ENCODE measurements around the gene TAOK3.
"Not testable (repeated sequence)": the region's sequence is repeated elsewhere in the genome, so short reads cannot be mapped to it uniquely, and the experiment has no call there.

Gene TAOK3

DNA sequence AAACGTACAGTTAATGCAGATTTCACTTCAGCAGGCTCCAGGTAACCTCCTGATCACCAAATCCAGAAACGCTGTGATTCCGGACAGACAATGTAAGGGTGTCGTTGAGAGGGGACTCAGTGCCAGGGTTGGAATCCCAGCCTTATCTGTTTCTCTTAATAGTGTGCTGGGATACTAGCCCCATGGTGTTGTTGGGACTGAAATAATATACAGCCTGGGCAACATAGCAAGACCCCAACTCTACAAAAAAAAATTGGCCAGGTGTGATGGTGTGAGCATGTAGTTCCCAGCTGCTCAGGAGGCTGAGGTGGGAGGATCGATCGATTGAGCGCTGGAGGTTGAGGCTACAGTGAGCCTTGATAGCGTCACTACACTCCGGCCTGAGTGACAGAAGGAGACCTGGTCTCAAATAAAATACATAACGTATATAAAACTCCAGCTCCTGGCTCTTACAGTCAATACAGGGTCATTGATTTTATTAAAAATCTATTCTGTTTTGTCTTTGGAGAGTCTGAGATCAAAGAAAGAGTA lies 235.5 kb downstream of the TAOK3 start:
- DNase-seq (ENCODE audit: low spot score): no peak

DNA sequence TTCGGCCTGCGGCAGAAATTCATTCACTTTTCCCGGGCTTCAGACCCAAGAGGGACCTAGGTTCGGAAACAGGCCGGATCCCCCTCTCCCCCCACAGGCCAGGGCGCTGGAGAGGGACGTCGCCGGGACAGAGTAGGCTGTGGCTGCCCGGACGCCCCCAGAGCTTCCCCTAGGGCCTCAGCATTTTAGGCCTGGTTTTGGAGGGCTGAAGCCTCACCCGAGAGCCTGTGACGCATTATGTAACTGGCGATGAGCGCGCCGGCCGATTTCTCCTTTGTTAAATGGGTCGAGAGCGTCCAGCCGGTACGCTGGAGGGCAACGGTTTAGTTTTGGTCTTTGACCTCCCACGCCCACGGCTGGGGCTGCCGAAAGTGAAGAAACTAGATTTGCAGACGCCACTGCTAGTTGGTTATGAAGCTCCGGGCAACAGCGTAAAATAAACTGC lies 236.1 kb downstream of the TAOK3 start:
- DNase-seq (ENCODE audit: low spot score): peak; percentile 8

DNA sequence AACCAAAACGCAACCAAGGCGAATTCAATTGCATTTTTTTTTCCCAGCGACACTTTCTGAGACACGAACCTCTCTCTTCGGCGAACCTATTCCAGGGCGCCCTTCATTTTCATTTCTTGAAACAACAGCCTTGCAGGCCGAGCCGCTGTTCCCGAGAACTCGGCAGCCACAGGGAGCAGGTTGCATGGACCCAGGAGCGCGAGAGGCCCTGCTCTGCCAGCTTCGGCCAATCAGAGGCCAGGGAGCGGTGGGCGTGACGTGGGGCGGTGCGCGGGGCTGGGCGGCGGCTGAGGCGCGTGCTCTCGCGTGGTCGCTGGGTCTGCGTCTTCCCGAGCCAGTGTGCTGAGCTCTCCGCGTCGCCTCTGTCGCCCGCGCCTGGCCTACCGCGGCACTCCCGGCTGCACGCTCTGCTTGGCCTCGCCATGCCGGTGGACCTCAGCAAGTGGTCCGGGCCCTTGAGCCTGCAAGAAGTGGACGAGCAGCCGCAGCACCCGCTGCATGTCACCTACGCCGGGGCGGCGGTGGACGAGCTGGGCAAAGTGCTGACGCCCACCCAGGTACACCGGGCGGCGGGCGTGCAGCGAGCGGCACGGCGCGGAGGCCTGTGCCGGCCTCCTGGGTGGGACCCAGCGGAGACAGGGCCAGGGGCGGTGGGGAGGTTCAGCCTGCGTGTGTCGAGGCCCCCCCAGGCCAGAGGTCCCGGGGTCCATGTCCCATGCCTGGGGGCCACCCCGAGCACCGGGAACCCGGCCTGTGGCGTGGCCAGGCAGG lies 236.7 kb downstream of the TAOK3 start, which contains the start of gene PEBP1:
PEBP1 (plus strand) TSS at position 337 of the 771 bp plus-strand sequence; CDS start at position 423, 86 bp downstream.
- DNase-seq (ENCODE audit: low spot score): peak; percentile 74

DNA sequence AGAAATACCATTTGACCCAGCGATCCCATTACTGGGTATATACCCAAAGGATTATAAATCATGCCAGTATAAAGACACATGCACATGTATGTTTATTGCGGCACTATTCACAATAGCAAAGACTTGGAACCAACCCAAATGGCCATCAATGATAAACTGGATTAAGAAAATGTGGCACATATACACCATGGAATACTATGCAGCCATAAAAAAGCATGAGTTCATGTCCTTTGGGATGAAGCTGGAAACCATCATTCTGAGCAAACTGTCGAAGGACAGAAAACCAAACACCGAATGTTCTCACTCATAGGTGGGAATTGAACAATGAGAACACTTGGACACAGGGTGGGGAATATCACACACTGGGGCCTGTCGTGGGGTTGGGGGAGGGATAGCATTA lies 243.3 kb downstream of the TAOK3 start:
- DNase-seq (ENCODE audit: low spot score): not testable (repeated sequence)

DNA sequence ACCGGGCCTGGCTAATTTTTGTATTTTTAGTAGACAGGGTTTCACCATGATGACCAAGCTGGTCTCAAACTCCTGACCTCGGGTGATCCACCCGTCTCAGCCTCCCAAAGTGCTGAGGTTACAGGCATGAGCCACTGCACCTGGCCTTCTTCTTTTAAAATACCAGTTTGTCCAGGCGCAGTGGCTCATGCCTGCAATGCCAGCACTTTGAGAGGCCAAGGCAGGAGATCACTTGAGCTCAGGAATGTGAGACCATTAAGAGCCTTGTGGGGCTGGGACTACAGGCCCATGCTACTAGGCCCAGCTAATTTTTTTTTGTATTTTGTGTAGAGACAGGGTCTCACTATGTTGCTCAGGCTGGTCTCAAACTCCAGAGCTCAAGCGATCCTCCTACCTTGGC lies 244.8 kb downstream of the TAOK3 start:
- DNase-seq (ENCODE audit: low spot score): no peak

DNA sequence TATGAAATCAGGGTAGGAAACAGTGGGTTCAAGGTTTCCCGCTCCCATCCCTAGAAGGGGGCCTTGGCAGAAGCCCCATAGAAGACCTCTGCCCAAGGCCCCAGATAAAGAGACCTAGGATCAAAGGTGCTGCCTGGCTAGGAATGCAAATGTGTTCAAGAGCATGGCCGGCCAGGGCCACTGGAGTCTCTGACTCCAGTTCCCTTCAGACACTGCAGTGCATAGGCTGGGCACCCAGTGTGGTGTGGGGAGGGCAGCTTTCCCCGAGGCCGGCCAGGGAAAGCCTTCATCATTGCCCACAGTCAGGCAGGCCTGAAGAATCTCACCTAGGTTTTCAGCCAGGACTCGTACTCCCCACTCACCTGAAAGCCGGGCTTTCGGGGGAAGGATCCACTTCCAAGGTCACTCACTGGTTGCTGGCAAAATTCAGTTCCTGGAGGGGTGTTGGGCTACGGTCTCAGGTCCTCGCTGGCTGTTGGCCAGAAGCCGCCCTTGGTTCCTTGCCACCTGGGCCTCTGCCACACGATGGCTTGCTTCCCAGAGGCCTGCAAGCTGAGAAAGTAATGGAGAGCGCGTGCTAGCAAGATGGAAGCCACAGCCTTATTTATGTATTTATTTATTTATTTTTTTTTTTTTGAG lies 246.5 kb downstream of the TAOK3 start:
- no peak for DNase-seq (ENCODE audit: low spot score)

DNA sequence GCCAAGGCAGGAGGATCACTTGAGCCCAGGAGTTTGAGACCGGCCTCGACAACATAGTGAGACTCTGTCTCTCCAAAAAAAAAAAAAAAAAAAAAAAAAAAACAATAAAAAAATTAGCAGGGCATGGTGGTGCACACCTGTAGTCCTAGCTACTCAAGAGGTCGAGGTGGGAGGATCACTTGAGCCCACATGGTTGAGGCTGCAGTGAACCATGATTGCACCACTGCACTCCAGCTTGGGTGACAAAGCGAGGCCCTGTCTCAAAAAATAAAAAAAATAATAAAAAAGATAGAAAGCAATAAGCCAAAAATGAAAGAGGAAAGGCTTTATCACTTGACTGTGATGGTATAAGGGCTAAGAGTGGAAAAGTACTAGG lies 247.0 kb downstream of the TAOK3 start:
- no peak for DNase-seq (ENCODE audit: low spot score)

DNA sequence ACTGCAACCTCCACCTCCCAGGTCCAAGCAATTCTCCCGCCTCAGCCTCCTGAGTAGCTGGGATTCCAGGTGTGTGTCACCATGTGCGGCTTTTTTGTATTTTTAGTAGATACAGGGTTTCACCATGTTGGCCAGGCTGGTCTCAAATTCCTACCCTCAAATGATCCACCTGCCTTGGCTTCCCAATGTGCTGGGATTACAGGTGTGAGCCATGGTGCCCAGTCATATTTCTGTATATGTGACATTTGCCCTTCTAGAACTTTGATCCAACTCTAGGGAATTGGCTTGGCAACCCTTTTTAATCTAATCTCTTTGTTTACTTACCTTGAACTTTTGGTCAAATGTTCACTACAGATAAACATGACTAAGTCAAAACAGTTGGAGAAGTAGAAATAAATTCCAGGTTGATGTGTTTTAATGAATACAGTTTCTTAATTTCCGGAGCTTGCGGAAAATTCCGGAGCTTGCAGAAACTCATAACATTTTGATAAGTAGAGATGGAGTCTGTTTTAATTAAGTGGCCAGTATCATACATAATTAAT lies 248.3 kb downstream of the TAOK3 start:
- no peak for DNase-seq (ENCODE audit: low spot score)

DNA sequence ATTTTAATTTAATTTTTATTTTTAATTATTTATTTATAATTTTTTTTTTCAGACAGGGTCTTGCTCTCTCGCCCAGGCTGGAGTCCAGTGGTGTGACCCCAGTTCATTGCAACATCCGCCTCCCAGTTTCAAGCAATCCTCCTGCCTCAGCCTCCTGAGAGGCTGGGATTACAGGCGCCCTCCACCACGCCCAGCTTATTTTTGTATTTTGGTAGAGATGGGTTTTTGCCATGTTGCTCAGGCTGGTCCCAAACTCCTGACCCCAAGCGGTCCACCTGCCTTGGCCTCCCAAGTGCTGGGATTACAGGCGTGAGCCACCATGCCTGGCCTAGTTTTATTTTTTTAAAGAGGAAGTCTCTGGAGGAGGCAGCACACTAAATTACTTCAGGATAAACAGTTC lies 250.4 kb downstream of the TAOK3 start:
- DNase-seq (ENCODE audit: low spot score): no peak

DNA sequence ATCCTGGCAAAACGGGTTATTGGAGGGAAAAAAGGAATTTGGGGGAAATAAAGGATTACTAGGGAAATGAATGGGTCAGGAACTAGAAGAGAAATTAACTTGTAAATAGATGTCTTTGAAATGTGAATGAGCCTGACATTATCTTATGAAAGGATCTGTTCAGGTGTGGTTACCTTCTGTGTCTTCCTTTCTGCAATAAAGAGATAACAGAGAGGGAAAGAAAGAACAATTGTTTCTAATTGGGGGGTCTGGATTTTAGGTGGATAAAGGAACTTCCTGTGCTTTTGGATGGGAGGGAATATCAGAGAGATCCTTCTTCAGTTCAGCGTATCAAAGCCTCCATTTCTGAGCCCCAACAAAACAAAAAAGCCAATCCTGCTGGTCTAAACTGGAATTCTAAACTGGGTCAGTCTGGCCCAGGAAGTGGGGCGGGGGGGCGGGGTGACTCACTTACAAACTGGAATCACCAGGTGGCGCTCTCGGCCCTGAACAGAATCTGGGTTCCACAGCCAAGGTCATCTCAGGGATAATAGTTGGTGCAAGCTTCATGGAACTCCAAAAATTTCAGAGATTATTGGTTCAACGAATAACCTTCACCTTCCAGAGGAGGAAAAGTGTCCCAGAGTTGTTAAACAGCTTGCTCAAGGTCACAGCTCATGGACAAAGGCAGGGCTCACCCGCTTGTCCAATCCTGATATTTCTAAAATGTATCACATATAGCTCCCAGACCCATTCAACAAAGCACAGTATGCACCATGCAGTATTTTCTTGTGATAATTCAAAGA lies 251.9 kb downstream of the TAOK3 start:
- DNase-seq (ENCODE audit: low spot score): peak; percentile 59

DNA sequence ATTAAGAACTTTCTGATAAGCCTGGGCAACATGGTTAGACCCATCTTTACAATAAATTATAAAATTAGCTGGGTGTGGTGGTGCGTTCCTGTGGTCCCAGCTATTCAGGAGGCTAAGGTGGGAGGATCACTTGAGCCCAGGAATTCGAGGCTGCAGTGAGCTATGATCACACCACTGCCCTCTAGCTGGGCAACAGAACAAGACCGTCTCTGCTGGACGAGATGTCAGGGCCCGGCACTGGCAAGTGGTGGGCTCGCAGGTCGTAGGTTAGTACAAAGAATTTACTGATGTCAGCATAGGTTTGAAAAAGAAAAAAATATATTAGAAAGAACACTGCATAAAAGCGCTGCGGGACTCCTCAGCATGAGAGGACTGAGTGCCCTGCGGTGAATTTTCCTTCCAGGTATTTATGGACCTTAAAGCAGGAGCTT lies 253.2 kb downstream of the TAOK3 start:
- no peak for DNase-seq (ENCODE audit: low spot score)

DNA sequence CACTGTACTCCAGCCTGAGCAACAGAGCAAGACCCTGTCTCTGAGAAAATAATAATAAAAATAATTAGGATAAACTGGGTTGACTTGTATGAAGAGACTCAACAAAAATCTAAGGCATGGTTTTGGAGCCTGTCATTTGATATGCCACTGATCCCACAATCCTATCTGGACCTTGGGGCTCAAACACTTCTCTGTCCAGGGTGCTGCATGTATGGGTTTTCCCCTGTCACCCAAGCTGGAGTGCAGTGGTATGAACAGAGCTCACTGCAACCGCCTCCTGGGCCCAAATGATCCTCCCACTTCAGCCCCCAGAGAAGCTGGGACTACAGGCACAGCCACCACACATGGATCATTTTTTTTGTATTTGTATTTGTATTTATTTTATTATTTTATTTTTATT lies 263.6 kb downstream of the TAOK3 start:
- DNase-seq (ENCODE audit: low spot score): no peak

DNA sequence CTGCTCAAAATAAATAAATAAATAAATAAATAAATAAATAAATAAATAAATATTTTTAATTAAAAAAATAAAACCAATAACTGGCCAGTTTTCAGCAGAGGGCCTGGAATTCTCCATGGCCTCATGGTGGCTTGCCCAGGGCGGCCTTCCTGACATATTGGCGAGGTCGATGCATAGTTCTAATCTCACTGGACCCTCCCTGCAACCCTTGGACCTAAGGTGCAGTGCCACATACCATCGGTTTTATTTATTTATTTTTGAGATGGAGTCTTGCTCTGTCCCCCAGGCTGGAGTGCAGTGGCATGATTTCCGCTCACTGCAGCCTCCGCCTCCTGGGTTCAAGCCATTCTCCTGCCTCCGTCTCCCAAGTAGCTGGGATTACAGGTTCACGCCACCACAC lies 265.0 kb downstream of the TAOK3 start:
- DNase-seq (ENCODE audit: low spot score): no peak

DNA sequence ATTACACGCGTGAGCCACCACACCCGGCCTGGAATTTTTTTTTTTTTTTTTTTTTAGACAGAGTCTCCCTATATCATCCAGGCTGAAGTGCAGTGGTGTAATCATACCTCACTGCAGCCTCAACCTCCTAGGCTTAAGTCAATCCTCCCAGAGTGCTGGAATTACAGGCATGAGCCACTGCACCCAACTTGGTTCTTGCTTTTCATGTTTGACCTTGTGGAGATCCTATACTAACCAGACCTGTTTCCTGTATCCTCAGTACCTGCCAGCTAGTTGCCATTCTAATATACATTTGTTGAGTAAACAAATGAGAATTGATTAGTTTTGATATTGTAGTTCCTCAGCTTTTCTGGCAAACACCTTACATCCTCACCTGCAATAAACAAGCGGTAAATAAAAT lies 265.7 kb downstream of the TAOK3 start:
- no peak for DNase-seq (ENCODE audit: low spot score)

DNA sequence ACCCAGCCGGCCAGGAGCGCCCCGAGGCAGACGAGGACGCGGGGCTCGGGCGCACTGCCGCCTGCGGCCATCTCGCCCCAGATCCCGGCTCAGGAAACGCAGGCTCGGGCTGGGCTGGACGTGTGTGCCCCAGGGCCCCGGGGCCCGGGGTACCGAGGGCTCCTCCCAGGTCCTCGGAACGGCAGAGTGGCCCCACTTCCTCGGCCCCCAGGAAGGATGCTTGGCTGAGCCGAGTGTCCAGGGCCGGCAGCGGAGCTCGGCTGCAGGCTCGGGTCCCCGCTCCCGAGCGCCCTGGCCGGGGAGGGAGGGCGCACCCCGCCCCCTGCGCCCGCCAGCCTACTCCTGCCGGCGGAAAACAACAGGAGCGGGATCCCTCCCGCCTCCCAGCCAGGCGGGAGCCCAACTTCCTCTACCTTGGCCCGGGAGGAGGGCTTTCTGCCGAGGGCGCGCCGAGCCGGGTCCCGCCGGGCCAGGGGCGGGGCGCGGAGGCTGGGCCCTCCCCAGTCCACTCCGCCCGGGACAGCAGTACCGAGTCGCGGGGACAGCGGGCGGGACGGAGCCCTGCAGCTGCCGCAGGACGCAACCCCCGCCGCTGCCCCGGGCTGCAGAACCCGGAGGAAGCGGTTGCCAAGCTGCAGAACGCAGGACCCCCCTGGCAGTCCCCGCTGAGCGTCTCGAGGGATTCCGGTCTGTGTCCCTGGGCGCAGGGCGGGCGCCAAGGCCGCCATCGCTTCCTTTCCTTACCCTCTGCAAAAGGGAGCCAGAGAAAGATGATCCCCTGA lies 268.9 kb downstream of the TAOK3 start, which contains the start of gene VSIG10:
VSIG10 (minus strand) TSS at position 411 of the 782 bp plus-strand sequence; CDS start at position 71, 340 bp downstream.
- DNase-seq (ENCODE audit: low spot score): peak; percentile 74

DNA sequence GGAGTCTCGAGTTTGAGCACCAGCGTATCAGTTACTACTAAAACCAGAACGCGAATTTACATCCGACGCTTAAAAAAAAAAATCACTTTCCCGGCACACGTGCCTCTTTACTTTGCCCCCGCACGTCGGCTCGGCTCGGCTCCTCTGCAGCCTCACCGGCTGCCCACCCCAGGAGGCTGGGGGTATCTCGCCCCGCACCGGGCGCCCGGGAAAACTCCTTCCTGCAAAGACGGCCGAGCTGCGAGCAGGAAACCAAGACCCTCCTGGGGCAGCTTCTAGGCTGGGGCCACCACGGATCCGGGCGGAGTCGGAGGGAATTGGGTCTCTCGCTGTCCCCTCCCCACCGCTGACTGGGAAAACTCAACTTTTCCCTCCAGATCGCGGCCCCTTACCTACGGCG lies 269.5 kb downstream of the TAOK3 start:
- DNase-seq (ENCODE audit: low spot score): no peak

DNA sequence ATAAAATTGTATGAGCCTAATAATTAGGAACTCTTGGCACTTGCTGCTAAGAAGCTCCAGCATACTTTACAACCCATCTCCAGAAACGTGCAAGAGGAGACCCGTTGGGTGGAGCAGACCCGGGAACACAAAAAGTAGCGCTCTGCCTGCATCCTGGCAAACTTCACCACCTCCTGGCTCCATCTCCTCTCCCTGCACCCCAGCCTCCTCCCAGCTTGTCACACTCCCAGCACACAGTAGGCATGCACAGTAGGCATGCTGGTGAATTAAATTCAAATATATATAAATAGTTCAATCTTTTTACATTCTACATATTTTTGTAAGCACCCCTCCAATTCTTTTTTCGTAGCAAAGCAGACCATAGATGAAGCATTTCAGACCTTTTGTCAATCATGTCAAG lies 270.1 kb downstream of the TAOK3 start:
- DNase-seq (ENCODE audit: low spot score): no peak

DNA sequence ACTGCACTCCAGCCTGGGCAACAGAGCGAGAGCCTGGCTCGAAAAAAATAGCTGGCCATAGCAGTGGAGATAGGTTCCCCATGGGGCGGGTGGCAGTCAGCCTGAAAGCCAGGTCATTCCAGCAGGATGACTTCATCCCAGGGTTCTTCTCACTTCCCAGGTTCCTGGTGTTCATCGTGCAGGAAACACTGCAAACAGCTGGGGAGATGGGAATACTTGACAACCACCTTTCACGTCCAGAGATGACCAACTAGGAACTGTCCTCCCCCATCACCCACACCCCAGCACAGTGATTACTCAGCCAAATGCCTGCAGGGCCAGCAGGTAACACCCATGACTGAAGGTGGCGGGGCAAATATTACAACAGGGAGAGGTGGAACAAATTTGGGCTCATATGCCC lies 270.6 kb downstream of the TAOK3 start:
- DNase-seq (ENCODE audit: low spot score): no peak

DNA sequence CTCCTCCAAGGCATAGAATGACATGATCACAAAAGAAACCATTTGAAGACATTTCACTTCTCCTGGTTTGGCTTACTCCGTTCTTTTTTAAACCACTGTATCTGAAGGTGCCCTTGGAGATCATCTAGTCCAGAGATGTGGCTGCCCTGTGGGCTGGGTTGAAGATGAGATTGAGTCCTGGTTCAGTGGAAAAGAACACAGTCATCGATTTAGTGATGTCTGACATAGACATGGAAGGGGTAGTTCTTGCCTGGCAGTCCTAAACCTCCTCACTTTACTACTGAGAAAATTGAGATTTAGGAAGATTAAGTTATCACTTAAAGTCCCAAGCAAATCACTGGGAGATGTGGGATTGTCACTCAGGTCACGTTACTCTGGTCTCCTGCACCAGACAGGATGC lies 271.7 kb downstream of the TAOK3 start:
- DNase-seq (ENCODE audit: low spot score): no peak
